Activated CD4-positive, alpha-beta T cell treated with anti-CD3 and anti-CD28 coated beads, Interleukin-2, amount 50 U/mL, for 16 hours (primary cell): ENCODE results near the gene NCAN.
A peak's percentile ranks its signal among the peaks of the same experiment; 100 is the strongest.
"Not testable (repeated sequence)": the region's sequence is repeated elsewhere in the genome, so short reads cannot be mapped to it uniquely, and the experiment has no call there.

Experiments
- DNase-seq: peaks from one replicate; pipeline ENCODE4 v3.0.0-alpha.2; 2020

Gene NCAN

DNA sequence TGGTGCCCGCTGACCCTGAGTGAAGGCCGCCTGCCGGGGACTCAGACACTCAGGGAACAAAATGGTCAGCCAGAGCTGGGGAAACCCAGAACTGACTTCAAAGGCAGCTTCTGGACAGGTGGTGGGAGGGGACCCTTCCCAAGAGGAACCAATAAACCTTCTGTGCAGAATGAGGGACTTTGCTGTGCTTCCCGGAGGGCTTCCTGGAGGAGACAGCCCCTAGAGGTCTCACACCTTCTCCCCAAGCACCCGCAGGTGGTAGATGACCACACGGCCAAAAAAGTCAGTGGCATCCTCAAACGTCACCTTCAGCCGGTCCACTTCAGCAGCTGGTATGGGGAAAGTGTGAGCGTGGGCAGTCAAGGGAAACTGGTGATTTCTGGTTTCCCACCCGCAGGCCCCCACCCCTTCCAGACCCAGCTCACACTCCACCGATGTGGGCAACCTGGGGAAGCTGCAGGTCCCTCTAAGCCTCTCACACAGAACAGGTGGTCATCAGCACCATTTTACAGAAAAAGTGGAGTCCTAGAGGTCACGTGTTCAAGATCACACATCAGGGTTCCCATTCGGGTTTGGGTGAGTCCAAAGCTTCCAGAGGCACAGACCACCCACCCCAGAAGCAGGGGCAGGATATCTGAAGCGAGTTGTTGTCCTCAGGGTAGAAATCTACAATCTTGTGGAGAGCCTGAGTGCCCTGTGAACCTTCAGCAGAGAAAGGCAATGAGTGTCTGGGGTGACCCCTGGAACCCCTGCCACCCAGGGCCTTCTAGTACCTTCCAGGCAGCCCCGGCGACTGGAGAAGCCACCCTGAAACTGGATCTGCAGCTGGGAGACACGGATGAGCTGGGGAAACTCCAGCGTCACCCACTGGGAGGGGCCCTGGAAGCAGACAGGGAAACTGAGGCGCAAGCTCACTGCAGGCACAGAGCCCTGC lies 9.8 kb upstream of the NCAN start:
- DNase-seq: no peak

DNA sequence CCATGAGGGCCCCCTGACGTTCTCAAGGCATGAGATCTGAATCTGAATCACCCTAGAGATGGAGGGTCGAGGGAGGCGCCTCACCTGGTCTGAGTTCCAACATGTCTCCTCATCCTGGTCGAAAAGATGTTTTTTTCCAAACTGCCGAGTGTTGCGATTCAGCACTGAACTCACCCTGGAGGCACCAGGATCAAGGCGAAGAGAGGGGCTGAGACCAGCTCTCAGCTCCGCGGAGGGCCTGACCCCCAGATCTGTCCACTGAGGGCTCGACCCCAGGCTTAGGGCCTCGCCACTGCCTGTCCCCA lies 9.1 kb upstream of the NCAN start:
- DNase-seq: no peak

DNA sequence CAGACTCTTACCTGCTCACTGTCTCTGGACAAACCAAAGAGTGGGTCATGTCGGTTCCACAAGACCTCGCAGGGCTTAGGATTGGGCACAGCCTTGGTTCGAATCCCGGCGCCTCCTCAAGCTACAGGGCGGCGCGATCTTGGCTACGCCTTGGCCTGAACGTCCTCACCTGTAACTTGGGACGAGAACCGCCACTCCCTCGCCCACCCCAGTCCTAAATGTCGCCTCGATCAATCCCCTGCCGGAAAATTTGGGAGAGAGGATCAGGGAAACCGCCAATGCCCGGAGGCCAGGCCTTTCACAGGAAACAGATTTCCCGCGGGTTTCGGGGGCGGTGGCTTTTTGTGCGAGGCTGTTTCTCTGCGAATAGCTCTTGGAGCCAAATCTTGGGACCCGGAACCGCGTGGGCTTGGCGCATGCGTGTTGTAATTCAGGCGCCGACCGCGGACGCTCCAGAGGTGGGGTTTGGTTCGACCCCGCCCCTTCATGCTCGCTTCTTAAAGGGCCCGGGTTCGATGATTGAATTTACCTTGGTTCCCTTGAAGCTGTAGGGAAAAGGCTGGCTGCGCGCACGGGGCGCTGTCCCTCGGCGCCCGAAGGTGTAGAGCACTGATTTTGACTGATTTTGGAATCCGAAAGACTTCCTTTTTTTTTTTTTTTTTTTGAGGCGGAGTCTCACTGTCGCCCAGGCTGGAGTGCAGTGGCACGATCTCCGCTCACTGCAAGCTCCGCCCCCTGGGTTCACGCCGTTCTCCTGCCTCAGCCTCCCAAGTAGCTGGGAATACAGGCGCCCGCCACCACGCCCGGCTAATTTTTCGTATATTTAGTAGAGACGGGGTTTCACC lies 8.5 kb upstream of the NCAN start, which contains the start of gene NR2C2AP:
NR2C2AP (minus strand) TSS at position 403 of the 845 bp plus-strand sequence; CDS start at position 49, 354 bp downstream.
- DNase-seq: peak; percentile 95

DNA sequence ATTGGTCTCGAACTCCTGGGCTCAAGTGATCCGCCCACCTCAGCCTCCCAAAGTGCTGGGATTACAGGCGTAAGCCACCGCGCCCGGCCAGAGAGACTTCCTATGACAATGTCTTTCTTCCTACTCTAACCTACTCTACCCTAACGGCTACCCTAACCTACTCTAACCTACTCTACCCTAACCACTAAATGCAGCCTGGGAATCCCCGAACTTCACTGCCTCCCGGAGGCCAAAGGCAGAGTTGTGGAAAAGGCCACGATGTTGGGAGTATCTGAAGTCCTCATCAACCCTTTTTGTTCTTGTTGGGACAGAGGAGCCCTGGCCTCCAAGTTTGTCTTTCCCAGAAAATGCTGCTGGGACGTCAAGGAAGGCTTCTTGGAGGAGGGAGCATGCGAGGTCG lies 7.6 kb upstream of the NCAN start:
- no peak for DNase-seq

DNA sequence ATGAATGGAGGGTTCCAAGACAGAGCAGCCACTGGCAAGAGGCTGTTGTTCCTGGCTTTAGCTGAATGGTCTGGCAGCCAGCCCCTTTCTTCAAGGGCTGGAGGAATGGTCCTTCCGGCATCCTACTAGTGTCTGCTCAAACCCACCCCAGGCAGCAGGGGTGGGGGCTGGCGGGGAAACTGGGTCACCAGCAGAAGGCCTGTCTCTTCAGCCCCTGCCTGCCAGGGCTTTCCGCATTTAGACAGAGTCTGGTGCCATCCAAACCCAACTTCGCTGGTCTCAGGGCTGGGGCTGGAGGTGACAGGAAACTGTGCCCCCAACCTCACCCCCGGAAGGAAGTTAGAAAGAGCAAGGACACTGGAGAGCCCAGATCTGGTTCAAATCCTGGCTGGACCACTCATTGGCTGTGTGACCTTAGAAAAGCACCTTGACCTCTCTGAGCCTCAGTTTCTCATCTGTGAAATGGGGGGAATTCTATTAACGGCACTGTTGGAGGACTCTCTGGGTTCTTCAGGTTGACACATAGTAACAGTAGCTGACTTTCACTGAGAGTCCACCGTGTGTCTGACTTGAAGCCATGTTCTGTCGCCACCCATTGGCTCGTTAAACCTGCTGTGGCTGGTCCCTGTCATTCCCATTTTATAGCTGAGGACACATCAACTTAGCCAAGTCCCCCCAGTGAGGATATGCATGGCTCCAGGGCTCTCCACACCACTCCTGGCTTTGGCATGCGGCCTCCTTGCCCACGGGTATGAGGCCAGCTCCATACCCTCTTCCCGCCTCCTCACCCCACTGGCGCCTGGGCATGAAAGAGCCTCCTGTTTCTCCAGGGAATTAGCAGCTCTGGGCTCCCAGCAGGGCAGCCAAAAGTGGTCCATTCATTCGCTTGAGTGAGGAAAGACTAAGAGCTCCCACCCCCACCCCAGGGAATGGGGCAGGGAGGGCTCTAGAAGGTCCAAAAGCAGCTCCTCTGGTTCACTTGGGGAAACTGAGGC lies 6.0 kb upstream of the NCAN start:
- no peak for DNase-seq

DNA sequence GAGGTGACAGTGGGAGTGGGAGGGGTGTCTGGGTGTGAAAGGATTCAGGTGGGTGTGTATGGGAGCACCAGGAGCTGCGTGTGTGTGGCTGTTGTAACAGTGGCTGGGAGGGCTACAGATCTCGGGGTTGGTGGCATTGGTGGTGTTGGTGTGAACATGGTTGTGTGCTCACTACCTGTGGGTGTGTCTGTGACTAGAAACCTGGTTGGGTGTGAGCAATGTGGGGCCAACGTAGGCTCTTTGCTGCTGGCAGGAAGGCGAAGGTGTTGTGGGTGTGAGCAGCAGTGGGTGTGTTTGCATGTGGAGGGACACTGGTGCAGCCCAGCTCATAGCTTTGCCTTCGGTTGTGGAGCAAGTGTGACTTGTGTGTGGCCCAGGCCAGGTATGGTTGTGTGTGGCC lies 4.8 kb upstream of the NCAN start:
- no peak for DNase-seq

DNA sequence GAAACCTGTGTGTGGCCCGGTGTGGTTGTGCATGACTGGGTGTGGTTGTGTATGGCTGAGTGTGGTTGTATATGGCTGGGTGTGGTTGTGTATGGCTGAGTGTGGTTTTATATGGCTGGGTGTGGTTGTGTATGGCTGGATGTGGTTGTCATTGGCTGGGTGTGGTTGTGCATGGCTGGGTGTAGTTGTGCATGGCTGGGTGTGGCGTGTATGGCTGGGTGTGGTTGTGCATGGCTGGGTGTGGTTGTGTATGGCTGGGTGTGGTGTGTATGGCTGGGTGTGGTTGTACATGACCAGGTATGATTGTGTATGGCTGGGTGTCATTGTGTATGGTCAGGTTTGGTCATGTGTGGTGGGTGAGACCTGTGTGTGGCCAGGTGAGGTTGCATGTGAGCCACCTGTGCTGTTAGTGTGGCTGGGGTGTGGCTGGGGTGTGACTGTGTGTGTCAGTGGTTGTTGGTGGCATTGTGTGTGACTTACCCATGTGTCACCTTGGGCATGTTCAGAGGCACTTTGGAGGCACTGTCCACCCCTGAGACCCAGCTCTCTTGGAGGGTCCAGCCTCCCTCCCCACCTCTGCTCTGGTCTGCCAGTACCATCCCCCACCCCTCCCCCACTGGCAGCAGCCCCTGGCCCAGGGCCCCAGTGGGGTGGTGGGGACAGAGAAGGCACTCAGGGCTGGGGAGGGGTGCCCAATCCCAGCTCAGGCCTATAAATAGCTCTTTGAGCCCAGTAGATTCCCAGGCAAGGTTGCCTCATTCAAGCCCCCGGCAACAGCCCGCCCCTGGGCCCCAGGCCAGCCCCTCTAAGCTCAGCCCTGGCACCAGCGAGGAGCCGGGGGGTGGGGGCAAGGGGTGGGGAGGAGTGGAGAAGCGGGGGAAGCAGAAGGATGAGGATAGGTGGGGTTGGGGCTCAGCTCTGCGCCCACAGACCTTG lies 3.9 kb upstream of the NCAN start:
- no peak for DNase-seq

DNA sequence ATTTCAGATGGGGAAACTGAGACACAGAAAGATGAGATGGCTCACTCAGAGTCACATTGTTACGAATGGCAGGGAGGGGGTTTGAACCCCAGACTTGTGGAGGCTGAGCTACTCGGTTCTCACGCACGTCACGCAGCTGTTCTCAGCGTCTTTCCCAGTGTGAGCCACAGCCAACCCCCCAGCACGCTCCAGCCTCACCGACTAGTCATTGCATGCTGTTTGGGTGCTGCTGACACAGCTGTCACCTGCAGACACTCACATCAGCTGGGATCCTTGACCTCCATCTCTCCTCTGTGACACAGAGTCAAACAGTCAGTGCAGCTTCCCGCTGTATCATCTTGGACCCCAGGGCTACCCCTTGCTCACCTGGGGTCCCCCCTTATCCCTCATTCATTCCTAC lies 2.4 kb upstream of the NCAN start:
- DNase-seq: no peak

DNA sequence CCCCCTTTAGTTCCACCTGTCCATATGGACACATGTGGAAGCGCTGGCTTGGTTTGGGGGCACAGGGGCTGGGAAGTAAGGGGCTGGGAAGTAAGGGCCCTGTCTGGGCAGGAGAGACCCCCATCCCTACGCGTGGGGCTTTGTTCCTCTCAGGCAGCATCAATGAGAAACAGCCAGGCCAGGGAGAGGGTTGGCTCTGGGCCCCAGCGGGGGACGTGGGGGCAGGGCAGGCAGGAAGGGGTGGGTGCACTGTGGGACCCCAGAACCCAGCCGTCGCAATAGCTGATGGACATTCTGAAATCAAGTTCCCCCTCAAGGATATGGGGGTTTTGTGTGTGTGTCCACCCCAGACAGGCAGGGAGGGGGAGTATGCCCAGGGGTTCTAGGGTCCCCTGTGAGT lies 1.2 kb downstream of the NCAN start:
- DNase-seq: no peak

DNA sequence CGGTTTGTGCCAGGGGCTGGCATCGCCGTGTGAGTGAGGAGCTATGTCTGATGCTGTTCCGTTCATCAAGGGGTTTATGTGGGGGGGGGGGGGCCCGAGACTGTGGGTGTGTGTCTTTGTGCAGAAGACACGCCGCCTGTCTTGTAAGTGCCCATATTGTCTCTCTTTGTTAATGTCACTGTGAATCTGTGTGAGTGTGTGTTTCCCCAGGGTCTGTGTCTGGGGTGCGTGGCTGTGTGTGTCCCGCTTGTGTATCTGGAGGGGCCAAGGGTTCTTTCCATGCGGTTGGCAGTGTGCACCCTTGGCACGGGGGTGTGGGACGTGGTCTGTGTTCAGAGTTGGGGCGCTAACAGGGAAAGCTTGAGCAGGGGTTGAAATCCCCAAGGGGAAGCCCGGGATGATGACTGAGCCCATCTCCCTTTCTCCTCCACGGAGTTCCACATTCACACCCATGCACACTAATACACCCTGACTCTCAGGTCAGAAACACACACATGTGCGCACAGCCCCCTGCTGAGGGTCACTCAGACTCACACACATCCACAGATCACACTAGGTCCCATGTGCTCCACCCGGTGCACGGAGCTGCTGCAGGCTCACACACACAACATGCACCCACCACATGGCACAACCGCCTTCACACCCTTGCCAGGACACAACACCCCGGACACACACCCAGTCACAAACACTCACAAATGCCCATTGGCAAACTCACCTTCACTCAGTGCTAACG lies 1.8 kb downstream of the NCAN start:
- no peak for DNase-seq

DNA sequence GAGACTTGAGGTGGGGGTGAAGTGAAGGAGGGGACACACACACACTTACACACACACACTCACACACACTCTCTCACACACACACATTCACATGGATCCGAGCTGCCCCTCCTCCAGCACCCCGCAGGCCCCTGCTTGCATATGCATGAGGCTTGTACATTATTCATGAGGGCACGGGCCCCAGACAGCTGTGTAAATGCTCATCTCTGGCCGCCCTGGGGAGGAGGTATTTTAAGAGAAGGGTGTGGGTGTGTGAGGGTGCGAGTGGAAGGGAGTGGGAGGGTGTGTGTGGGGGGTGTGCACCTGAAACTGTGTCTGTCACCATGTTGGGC lies 2.4 kb downstream of the NCAN start:
- no peak for DNase-seq

DNA sequence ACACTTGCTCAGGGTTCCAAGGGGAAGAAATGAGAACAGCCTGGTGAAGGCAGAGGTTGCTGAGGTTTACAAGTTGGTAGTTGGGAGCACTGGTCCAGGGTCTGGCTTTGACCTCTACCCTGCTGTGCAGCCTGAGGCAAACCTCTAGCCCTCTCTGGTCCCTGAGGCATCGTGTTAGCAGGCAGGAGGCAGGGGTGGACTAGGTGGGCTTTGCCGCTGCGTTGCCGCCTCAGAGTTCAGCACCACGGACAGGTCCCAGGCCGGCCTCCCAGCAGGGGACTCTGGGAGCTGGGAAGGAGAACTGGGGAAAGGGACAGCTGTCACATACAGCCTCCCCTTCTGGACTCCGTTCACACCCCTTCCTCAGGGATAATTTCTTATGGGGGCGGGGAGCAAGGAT lies 3.1 kb downstream of the NCAN start:
- no peak for DNase-seq

DNA sequence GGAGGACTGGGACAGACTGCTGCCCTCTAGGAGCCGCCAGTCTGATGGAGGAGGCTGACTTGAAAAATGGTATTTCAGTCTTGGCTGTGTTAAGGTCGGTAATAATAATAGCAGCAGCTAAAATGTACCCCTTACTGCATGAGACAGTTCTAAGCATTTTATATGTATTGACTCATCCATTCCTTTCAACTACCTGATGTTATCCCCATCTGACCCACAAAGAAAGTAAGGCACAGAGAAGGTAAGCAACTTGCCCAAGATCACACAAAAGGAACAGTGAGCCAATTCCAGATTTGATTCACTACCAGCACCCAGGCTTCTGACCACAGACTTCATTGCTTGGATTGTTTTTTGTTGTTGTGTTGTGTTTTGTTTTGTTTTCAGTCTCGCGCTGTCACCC lies 4.0 kb downstream of the NCAN start:
- no peak for DNase-seq

DNA sequence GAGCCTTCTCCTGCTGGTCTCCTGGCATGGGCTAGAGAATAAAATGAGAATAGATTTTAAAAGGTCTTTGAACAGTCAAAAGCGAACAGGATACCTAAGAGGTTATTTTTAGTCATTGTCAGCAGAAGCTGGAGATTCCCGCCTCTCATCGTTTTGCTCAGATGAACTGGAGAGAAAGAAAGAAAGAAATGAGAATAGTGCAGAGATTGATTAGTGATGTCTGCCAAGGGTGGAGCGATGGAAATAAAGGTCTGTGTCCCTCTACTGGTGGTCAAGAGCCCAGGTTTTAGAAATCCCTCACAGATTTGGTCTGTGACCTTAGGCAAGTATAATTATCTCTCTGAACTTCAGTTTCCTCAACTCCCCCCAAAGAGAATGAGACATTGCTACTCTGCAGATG lies 5.3 kb downstream of the NCAN start:
- peak; percentile 20 for DNase-seq

DNA sequence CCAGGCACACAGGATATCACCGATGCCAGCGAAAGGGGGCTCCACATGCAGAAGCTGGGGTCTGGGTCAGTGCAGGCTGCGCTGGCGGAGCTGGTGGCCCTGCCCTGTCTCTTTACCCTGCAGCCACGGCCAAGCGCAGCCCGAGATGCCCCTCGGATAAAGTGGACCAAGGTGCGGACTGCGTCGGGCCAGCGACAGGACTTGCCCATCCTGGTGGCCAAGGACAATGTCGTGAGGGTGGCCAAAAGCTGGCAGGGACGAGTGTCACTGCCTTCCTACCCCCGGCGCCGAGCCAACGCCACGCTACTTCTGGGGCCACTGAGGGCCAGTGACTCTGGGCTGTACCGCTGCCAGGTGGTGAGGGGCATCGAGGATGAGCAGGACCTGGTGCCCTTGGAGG lies 7.2 kb downstream of the NCAN start:
- no peak for DNase-seq

DNA sequence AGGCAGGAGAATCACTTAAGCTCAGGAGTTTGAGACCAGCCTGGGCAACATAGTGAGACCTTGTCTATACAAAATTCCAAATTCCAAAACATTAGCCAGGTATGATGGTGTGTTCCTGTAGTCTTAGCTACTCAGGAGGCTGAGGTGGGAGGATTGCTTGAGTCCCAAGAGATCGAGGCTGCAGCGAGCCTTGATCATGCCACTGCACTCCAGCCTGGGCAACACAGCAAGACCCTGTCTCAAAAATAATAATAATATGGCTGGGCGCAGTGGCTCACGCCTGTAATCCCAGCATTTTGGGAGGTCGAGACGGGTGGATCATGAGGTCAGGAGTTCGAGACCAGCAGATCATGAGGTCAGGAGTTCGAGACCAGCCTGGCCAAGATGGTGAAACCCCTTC lies 9.2 kb downstream of the NCAN start:
- not testable (repeated sequence) for DNase-seq

DNA sequence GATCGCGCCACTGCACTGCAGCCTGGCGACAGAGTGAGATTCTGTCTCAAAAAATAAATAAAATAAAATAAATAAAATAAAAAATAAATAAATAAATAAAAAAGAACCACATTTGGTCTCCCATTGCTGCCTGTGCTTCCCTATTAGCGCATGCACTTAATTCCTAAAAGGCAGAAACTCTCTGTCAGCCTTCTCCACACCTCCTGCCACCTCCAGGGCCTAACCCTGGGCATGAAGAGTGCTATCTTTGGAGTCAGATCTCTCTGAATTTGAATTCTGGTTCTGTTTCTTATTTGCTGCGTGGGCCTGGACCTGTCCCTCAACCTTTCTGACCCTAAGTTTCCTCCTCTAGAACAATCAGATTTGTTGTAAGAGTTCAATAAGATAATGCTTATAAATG lies 11.3 kb downstream of the NCAN start:
- no peak for DNase-seq

DNA sequence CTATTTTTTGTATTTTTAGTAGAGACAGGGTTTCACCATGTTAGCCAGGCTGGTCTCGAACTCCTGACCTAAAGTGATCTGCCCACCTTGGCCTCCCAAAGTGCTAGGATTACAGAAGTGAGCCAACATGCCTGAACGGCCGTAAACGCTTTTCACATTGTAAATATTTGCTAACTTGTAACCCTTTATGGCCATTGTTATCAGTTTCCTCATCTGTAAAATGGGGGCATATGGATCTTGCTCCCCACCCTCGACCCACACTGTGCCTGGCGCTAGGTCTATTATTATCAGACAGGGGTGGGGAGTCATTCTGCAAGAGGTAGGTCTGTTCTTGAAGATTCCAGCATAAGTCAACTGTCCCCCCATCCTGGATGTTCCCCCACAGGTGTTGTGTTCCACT lies 11.9 kb downstream of the NCAN start:
- no peak for DNase-seq

DNA sequence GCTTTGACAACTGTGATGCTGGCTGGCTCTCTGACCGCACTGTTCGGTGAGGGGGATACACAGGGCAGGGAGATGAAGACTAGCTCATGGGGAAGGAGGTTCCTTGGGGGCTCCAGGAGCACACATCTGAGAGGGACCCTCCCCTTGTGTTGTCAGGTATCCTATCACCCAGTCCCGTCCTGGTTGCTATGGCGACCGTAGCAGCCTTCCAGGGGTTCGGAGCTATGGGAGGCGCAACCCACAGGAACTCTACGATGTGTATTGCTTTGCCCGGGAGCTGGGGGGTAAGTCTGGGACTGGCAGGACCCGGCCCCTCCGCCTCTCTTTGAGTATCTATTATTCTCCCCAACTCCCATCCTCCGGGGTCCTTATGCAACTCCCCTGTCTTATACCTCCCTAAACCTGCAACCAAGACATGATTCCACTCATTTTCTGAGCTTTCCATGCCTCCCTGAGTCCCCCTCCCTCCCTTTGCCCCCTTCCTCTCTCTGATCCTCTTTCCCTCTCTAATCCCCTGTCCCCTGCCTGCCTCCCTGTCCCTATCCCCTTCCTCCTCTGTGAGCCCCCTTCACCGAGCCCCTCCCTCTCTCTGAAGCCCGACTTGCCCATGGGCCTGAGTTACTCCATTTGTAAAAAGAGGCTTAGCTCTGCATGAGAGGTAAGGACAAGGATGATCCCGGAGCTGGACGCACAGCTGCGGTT lies 12.5 kb downstream of the NCAN start:
- DNase-seq: no peak

DNA sequence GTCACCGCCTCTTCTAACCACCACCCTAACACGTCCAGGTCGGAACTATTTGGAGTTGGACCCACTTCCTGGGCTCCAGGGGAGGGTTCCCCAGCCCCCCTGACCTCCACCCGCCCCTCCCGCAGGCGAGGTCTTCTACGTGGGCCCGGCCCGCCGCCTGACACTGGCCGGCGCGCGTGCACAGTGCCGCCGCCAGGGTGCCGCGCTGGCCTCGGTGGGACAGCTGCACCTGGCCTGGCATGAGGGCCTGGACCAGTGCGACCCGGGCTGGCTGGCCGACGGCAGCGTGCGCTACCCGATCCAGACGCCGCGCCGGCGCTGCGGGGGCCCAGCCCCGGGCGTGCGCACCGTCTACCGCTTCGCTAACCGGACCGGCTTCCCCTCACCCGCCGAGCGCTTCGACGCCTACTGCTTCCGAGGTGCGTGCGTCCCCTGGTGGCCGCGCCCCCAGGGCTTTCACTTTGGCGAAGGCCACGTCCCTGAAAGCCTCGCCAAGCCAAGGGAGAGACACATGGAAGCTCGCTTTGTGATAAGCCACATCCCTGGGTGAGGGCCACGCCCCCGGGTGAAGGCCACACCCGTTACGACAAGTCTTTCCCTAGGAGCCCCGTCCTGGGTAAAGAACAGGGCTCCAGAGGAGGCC lies 13.2 kb downstream of the NCAN start:
- peak; percentile 73 for DNase-seq
